Glomerular visceral epithelial cell (primary cell): Measurements from ENCODE around the gene MICAL3.
A peak's percentile ranks its signal among the peaks of the same experiment; 100 is the strongest.

Experiments used
- DNase-seq: peaks from one replicate; pipeline ENCODE4 v3.0.0-alpha.2; 2016; ENCODE audit errors: extremely low spot score

The MICAL3 gene

GRCh38 chr22:17972385-17973191 lies 51.8 kb downstream of the MICAL3 start:
- DNase-seq: peak; percentile 58

- no peak for DNase-seq
Measured at GRCh38 chr22:17971711-17972110, 52.6 kb downstream of the MICAL3 start.

- DNase-seq: no peak
Measured at GRCh38 chr22:17970201-17970708, 54.1 kb downstream of the MICAL3 start.

GRCh38 chr22:17969701-17970113 lies 54.7 kb downstream of the MICAL3 start:
- peak; percentile 66 for DNase-seq

- no peak for DNase-seq
Measured at GRCh38 chr22:17968126-17968525, 56.2 kb downstream of the MICAL3 start.

- DNase-seq: no peak
Measured at GRCh38 chr22:17966403-17966717, 58.0 kb downstream of the MICAL3 start.

GRCh38 chr22:17965538-17966402 lies 58.6 kb downstream of the MICAL3 start:
- peak; percentile 41 for DNase-seq

GRCh38 chr22:17964643-17965042 lies 59.7 kb downstream of the MICAL3 start:
- DNase-seq: no peak

- DNase-seq: no peak
Measured at GRCh38 chr22:17964156-17964555, 60.2 kb downstream of the MICAL3 start.

GRCh38 chr22:17963015-17963414 lies 61.3 kb downstream of the MICAL3 start:
- no peak for DNase-seq

GRCh38 chr22:17962168-17962567 lies 62.2 kb downstream of the MICAL3 start:
- DNase-seq: no peak

GRCh38 chr22:17961446-17961729 lies 63.0 kb downstream of the MICAL3 start:
- DNase-seq: no peak

GRCh38 chr22:17960695-17961445 lies 63.5 kb downstream of the MICAL3 start:
- no peak for DNase-seq

GRCh38 chr22:17960011-17960410 lies 64.3 kb downstream of the MICAL3 start:
- DNase-seq: no peak

GRCh38 chr22:17958166-17958565 lies 66.2 kb downstream of the MICAL3 start:
- no peak for DNase-seq

- DNase-seq: no peak
Measured at GRCh38 chr22:17957693-17958092, 66.7 kb downstream of the MICAL3 start.

- no peak for DNase-seq
Measured at GRCh38 chr22:17957204-17957603, 67.2 kb downstream of the MICAL3 start.

GRCh38 chr22:17956630-17957029 lies 67.7 kb downstream of the MICAL3 start:
- DNase-seq: no peak

- DNase-seq: no peak
Measured at GRCh38 chr22:17955590-17956379, 68.6 kb downstream of the MICAL3 start.

- no peak for DNase-seq
Measured at GRCh38 chr22:17954860-17955587, 69.3 kb downstream of the MICAL3 start.
